Measurements from ENCODE around the gene CTNND2. TPM values are rescaled to one million over a fixed set of nuclear protein-coding genes. Genes with fewer than 3 reads are reported as not detected.
A peak's percentile ranks its signal among the peaks of the same experiment; 100 is the strongest.

Gene CTNND2
- total RNA-seq, result 1.3 and 2.5 TPM in 2 replicates
- long read RNA-seq, partial matches to known transcripts, result 1 of 1 reads
- long read RNA-seq, other reads (novel, unspliced or antisense), result 0 of 1 reads

DNA sequence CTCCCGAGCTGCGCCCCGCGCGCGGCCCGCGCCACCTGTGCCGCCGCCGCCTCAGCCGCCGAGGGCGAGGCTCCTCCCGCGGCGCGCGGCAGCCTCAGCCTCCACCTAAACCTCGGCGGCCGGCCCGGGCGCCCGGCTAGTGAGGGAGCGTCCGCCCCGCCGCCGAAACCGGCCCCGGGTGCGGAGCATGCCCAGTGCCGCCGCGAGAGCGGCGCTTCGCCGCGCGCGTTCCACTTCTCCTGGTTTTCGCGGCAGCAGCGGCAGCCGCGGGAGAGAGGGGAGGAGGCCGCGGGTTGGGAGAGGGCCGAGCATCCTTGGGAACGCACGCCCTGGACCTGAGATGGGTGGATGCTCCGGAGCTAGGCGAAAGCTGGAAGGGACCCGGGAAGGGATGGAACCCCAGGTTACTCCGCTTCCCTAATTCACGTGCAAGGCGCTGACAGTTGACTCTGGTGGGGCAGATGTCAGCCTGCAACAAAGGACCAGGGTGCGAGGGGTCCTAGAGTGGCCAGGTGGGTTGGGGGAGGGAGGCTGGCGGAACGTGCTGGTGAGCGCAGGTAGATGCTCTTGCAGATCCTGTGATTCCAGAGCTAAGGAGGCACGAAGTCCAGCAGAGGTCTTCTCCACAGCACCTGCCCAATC, at the start of gene CTNND2:
CTNND2 (minus strand) TSS at position 182 of the 642 bp plus-strand sequence. CDS start 593 bp downstream, outside the sequence.
- no peaks in the 10 kb centered on the region for H3K36me3 Mint-ChIP-seq (ENCODE audit: unreplicated experiment)
- H3K27me3 Mint-ChIP-seq (ENCODE audit: unreplicated experiment), result peaks cover 57% of the 10 kb centered on the region

DNA sequence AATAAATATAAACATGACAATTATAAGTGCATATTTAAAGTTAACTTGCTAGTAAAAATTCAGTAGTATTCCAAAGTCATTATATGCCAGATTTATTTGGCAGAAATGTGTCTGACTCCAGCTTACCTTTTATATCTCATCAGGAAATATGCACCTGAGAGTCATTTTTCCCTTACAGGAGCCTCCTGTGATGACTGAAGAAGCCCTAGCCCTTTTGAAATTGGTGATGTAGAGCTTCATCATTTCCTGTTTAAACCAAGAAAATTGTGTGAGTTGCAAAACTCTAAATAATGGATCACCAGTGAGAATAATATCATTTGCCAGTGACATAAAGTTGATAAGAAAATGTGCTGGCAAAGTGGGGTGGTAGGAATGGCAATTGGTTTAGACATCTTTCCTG, 42.1 kb upstream of the CTNND2 start:
- TF ChIP-seq CTCF (IDR thresholded peaks at IDR 0.05), result no peak
- Mint-ChIP-seq H3K4me1 (ENCODE audit: unreplicated experiment) (no peaks in the 10 kb centered on the region), H3K9me3 (ENCODE audit: unreplicated experiment) (no peaks in the 10 kb centered on the region), H3K4me3 (ENCODE audit: unreplicated experiment) (no peak overlapping the region), H3K27me3 (ENCODE audit: unreplicated experiment) (peaks cover 2% of the 10 kb centered on the region), H3K27ac (ENCODE audit: unreplicated experiment) (no peak overlapping the region), H3K36me3 (ENCODE audit: unreplicated experiment) (no peaks in the 10 kb centered on the region)
- DNase-seq (ENCODE audit: extremely low spot score, unreplicated experiment), result no peak

More for the DNA sequence above, at the start of gene CTNND2:
- peak within 1 kb of the TSS; percentile 60 for H3K4me3 Mint-ChIP-seq (ENCODE audit: unreplicated experiment)
- H3K9me3 Mint-ChIP-seq (ENCODE audit: unreplicated experiment), result no peaks in the 10 kb centered on the region
- TF ChIP-seq CTCF (IDR thresholded peaks at IDR 0.05), result no peak
- no peak within 1 kb of the TSS for H3K27ac Mint-ChIP-seq (ENCODE audit: unreplicated experiment)
- peaks cover 9% of the 10 kb centered on the region for H3K4me1 Mint-ChIP-seq (ENCODE audit: unreplicated experiment)
- no peak for DNase-seq (ENCODE audit: extremely low spot score, unreplicated experiment)

DNA sequence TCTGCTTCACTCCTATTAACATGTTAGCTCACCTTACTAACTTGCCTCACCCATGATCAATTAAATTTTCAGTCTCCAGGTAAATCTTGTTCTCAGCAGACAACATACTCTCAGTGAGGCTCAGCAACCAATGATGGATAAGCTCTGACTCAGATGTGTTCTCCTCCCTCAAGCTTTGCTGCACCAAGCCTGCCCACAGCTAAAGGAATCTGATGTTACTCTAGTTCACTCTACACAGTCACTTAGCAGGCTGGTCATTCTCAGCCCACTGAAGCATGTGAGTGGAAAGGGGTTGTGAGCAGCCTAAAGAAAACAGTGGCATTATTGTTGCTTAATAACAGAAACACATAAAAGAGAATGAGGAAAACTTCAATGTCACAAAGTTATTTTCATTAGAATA, 37.3 kb upstream of the CTNND2 start:
- Mint-ChIP-seq H3K36me3 (ENCODE audit: unreplicated experiment) (no peaks in the 10 kb centered on the region), H3K27me3 (ENCODE audit: unreplicated experiment) (no peaks in the 10 kb centered on the region), H3K9me3 (ENCODE audit: unreplicated experiment) (no peaks in the 10 kb centered on the region), H3K4me1 (ENCODE audit: unreplicated experiment) (no peaks in the 10 kb centered on the region), H3K4me3 (ENCODE audit: unreplicated experiment) (no peak overlapping the region), H3K27ac (ENCODE audit: unreplicated experiment) (no peak overlapping the region)
- no peak for DNase-seq (ENCODE audit: extremely low spot score, unreplicated experiment)
- TF ChIP-seq CTCF (IDR thresholded peaks at IDR 0.05), result no peak

DNA sequence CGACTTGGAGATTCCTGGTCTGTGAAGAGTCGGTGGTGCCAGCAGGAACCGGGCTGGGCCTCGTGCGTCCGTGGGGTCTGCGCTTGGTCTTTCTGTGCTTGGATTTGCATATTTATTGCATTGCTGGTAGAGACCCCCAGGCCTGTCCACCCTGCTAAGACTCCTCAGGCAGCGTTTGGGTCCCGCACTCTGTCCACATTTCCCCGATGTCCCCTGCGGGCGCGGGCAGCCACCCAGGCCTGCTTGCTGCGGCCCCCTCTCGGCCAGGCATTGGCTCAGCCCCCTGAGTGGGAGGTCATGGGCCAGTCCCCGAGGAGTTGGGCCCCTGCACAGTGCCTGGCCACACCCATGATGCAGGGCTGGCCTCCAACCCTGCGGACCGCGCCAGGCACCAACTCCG, 27.4 kb upstream of the CTNND2 start:
- TF ChIP-seq CTCF (IDR thresholded peaks at IDR 0.05), result no peak
- Mint-ChIP-seq H3K27ac (ENCODE audit: unreplicated experiment) (no peak overlapping the region), H3K9me3 (ENCODE audit: unreplicated experiment) (no peaks in the 10 kb centered on the region), H3K36me3 (ENCODE audit: unreplicated experiment) (no peaks in the 10 kb centered on the region), H3K27me3 (ENCODE audit: unreplicated experiment) (peaks cover 4% of the 10 kb centered on the region), H3K4me3 (ENCODE audit: unreplicated experiment) (no peak overlapping the region), H3K4me1 (ENCODE audit: unreplicated experiment) (no peaks in the 10 kb centered on the region)
- DNase-seq (ENCODE audit: extremely low spot score, unreplicated experiment), result no peak

DNA sequence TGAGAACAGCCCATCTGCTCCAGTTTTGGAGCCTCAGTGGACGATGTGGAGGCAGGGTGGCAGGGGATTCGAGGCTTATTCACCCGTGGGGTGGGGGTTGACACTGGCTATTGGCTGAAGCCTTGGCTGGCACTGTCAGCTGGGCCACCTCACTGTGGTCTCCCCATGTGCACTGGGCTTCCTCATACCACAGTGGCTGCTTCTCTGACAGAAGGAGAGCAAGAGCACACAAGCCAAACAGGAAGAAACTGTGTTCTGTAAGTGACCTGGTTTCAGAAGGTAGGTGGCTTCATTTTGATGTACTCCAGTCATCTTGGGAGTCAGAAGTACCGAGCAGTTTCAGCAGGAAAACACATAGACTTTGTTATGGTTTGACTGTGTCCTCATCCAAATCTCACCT, 24.7 kb upstream of the CTNND2 start:
- Mint-ChIP-seq H3K27ac (ENCODE audit: unreplicated experiment) (no peak overlapping the region), H3K4me3 (ENCODE audit: unreplicated experiment) (no peak overlapping the region), H3K27me3 (ENCODE audit: unreplicated experiment) (peaks cover 2% of the 10 kb centered on the region), H3K9me3 (ENCODE audit: unreplicated experiment) (peaks cover 9% of the 10 kb centered on the region), H3K4me1 (ENCODE audit: unreplicated experiment) (no peaks in the 10 kb centered on the region), H3K36me3 (ENCODE audit: unreplicated experiment) (no peaks in the 10 kb centered on the region)
- TF ChIP-seq CTCF (IDR thresholded peaks at IDR 0.05), result no peak
- no peak for DNase-seq (ENCODE audit: extremely low spot score, unreplicated experiment)
